ENCODE results near the gene PCDHA1.

DNA sequence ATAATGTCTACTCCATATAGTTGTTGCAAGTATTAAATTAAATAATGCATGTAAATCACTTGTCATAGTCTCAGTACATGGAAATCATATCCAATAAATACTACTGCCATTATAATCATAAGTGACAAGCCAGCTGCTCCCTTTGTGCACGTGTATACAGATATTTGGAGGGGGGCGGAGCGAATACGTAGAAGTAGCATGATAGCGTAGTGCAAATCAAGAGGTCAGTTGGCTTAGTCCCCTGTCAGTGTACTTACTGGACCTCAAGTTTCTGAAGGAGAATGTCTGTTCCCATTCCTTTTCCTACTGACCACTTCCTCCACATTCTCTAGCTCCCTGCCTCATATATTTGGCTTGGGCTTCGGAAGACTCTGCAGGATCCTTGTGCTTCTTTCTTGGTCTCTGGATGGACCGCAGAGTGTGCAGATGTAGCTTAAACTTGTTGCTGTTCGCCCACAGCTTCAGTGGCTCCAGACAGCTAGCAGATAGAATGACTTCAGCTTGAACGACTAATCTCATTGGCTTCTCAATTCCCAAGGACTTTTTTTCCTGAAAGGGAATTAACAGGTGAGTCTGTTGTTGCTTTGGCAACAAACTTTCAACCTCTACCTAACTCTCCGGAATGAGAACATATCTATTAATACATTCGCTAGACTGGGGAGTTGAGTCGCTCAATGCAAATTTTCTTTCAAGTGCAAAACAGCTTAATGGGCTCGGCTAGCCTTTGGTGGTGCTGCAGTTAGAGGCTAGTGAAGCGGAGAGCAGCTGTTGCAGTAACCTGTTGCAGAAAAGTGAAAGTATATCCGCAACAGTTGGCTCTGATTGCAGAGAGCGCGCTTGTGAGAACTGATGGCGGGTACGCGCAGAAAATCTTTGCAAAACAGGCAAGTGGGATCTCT is 264.9 kb downstream of the PCDHA1 start, which contains the start of gene PCDHB1:
- TF ChIP-seq CTCF (conservative IDR thresholded peaks at IDR 0.05; ENCODE audit: low read length), result no peak
- no peak for TF ChIP-seq EZH2phosphoT487 (IDR thresholded peaks at IDR 0.05; ENCODE audit: borderline replicate concordance)

All from Loucy (cell line).